MM.1S (cell line): ENCODE data around the gene PRKCD.

Source experiments
- DNase-seq: peaks from one replicate; pipeline ENCODE4 v3.0.0-alpha.2; 2015
- H2AFZ ChIP-seq: fragments of 300-600 bp; sonication (generic); 2 replicates; pipeline ENCODE4 v1.6.0; 2016; ENCODE audit warnings: antibody characterized with exemption, low read length
- H3F3A ChIP-seq: fragments of 300-600 bp; sonication (generic); 2 replicates; pipeline ENCODE4 v1.6.1; 2016; ENCODE audit warnings: mild to moderate bottlenecking, antibody characterized with exemption, low read length, moderate library complexity, mixed read lengths; ENCODE audit not compliant: insufficient read depth
- H3K27ac ChIP-seq: fragments of 300-600 bp; sonication (generic); 2 replicates; pipeline ENCODE4 v1.5.1; 2016; ENCODE audit warnings: mild to moderate bottlenecking, low read length
- H3K27me3 ChIP-seq: fragments of 300-600 bp; sonication (generic); replicated peaks from 2 replicates; pipeline ENCODE4 v1.6.0; 2016; ENCODE audit warnings: low read length; ENCODE audit not compliant: insufficient read depth
- H3K36me3 ChIP-seq: fragments of 300-600 bp; sonication (generic); replicated peaks from 2 replicates; pipeline ENCODE4 v1.6.1; 2016; ENCODE audit warnings: mild to moderate bottlenecking, low read length, mixed read lengths; ENCODE audit not compliant: insufficient read depth
- H3K4me1 ChIP-seq: fragments of 300-600 bp; sonication (generic); 2 replicates; pipeline ENCODE4 v1.6.1; 2016; ENCODE audit warnings: low read length, mixed read lengths
- H3K4me2 ChIP-seq: fragments of 300-600 bp; sonication (generic); 2 replicates; pipeline ENCODE4 v1.6.0; 2016; ENCODE audit warnings: low read depth, low read length
- H3K4me3 ChIP-seq: fragments of 300-600 bp; sonication (generic); 2 replicates; pipeline ENCODE4 v1.5.1; 2016; ENCODE audit warnings: low read length, mixed read lengths
- H3K79me2 ChIP-seq: fragments of 300-600 bp; sonication (generic); 2 replicates; pipeline ENCODE4 v1.6.1; 2016; ENCODE audit warnings: mixed run types, low read length, mixed read lengths
- H3K9ac ChIP-seq: fragments of 300-600 bp; sonication (generic); 2 replicates; pipeline ENCODE4 v1.6.1; 2016; ENCODE audit warnings: low read length, mixed read lengths
- H3K9me2 ChIP-seq: fragments of 300-600 bp; sonication (generic); replicated peaks from 2 replicates; pipeline ENCODE4 v1.6.1; 2016; ENCODE audit warnings: mild to moderate bottlenecking, low read length, mixed read lengths; ENCODE audit not compliant: insufficient read depth
- H3K9me3 ChIP-seq: fragments of 300-600 bp; sonication (generic); replicated peaks from 2 replicates; pipeline ENCODE4 v1.6.1; 2016; ENCODE audit warnings: mild to moderate bottlenecking, low read length, mixed read lengths; ENCODE audit not compliant: insufficient read depth
- H4K20me1 ChIP-seq: fragments of 300-600 bp; sonication (generic); 2 replicates; pipeline ENCODE4 v1.6.1; 2016; ENCODE audit warnings: mild to moderate bottlenecking, low read length, moderate library complexity, mixed read lengths; ENCODE audit not compliant: insufficient read depth
- CTCF ChIP-seq: fragments of 300-600 bp; sonication (generic); IDR thresholded peaks from 2 replicates; pipeline ENCODE4 v1.5.1; 2016; ENCODE audit warnings: antibody characterized with exemption, low read length, mixed read lengths
- EZH2 ChIP-seq: fragments of 300-600 bp; sonication (generic); optimal IDR thresholded peaks from 2 replicates; pipeline ENCODE3; 2017; ENCODE audit warnings: low read depth, mild to moderate bottlenecking, antibody characterized with exemption, low read length, mixed read lengths
- EZH2phosphoT487 ChIP-seq: fragments of 300-600 bp; sonication (generic); IDR thresholded peaks from 2 replicates; pipeline ENCODE4 v1.6.1; 2018; ENCODE audit warnings: antibody characterized with exemption, low read length

The PRKCD gene

GRCh38 chr3:53158765-53159155, 2.2 kb upstream of the PRKCD start:
- no peak overlapping the region for H3K4me2 ChIP-seq
- H3K36me3 ChIP-seq: no peaks in the 10 kb centered on the region
- H3F3A ChIP-seq: peaks cover 14% of the 10 kb centered on the region
- H3K9ac ChIP-seq: no peak overlapping the region
- no peak overlapping the region for H3K27ac ChIP-seq
- TF ChIP-seq EZH2: no peak
- TF ChIP-seq CTCF: no peak
- TF ChIP-seq EZH2phosphoT487: no peak
- no peak overlapping the region for H3K4me3 ChIP-seq
- H3K79me2 ChIP-seq: peaks cover 21% of the 10 kb centered on the region
- H3K9me3 ChIP-seq: no peaks in the 10 kb centered on the region
- H3K9me2 ChIP-seq: no peaks in the 10 kb centered on the region
- peaks cover 18% of the 10 kb centered on the region for H3K4me1 ChIP-seq
- no peaks in the 10 kb centered on the region for H4K20me1 ChIP-seq
- DNase-seq: no peak
- no peak overlapping the region for H2AFZ ChIP-seq
- H3K27me3 ChIP-seq: no peaks in the 10 kb centered on the region

- no peak for TF ChIP-seq CTCF
- TF ChIP-seq EZH2phosphoT487: no peak
- Histone ChIP-seq H3K9ac (no peak overlapping the region), H3K4me3 (no peak overlapping the region), H3K9me3 (no peaks in the 10 kb centered on the region), H3K4me2 (peak overlapping the region; percentile 99; the same call in 1 of the 2 replicates), H3K4me1 (peaks cover 18% of the 10 kb centered on the region), H3K79me2 (peaks cover 27% of the 10 kb centered on the region), H3K27me3 (no peaks in the 10 kb centered on the region), H4K20me1 (no peaks in the 10 kb centered on the region), H3K36me3 (no peaks in the 10 kb centered on the region), H3K27ac (no peak overlapping the region), H3K9me2 (no peaks in the 10 kb centered on the region), H3F3A (peaks cover 14% of the 10 kb centered on the region), H2AFZ (no peak overlapping the region)
- DNase-seq: no peak
These were observed 1.6 kb upstream of the PRKCD start for GRCh38 chr3:53159156-53160060.

- TF ChIP-seq EZH2phosphoT487 (no peak), CTCF (no peak), EZH2 (no peak)
These were observed 849 bp upstream of the PRKCD start for GRCh38 chr3:53160061-53160659.

More at GRCh38 chr3:53160061-53160659, 849 bp upstream of the PRKCD start:
- H3F3A ChIP-seq: peaks cover 14% of the 10 kb centered on the region
- H3K4me2 ChIP-seq: peak overlapping the region; percentile 99
- no peaks in the 10 kb centered on the region for H3K36me3 ChIP-seq
- no peaks in the 10 kb centered on the region for H3K9me3 ChIP-seq
- peak overlapping the region; percentile 80; the same call in 1 of the 2 replicates for H3K9ac ChIP-seq
- no peak for DNase-seq
- H3K27ac ChIP-seq: no peak overlapping the region
- H3K4me1 ChIP-seq: peaks cover 18% of the 10 kb centered on the region
- H3K27me3 ChIP-seq: no peaks in the 10 kb centered on the region
- H3K9me2 ChIP-seq: no peaks in the 10 kb centered on the region
- H3K4me3 ChIP-seq: peak overlapping the region; percentile 95
- peak overlapping the region; percentile 96; the same call in 1 of the 2 replicates for H2AFZ ChIP-seq
- no peaks in the 10 kb centered on the region for H4K20me1 ChIP-seq
- H3K79me2 ChIP-seq: peaks cover 33% of the 10 kb centered on the region
